Measurements from ENCODE around the gene PPP2R3A. TPM values are rescaled to one million over a fixed set of nuclear protein-coding genes. Genes with fewer than 3 reads are reported as not detected.

The PPP2R3A gene
- polyA plus RNA-seq, 1 donor (not counting 4 experiments of a cell fraction or from before 2014, with no cell fraction given): 11.1 TPM

DNA sequence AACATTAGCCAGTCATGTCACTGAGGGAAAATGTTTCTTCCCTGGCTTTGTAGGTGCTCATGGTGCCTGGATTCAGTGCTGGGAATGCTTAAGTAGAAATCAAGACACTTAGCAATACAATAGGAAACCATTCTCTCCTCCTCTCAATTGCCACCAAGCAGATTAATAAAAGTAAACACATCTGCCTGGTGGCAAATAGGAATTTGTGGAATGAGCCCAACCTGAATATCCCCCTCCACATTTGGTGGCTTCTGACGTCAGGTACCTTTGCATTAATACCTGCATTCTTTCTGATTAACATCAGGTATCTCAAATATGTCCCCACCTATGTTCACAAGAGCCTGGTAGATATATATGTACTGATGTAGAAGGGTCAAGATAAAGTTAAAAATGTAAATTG, 42.7 kb downstream of the PPP2R3A start:
- H3K27ac ChIP-seq (ENCODE audit: control insufficient read depth, insufficient read depth, low read length): no peak overlapping the region
- no peaks in the 10 kb centered on the region for H3K9me3 ChIP-seq (ENCODE audit: control insufficient read depth, low read depth, low read length)
- no peaks in the 10 kb centered on the region for H3K4me1 ChIP-seq (ENCODE audit: control insufficient read depth, extremely low read depth, insufficient read depth, low read length)
- dilution Hi-C loops (cut with MboI; ENCODE audit: extremely low pct_ligation_motif_present, low sequenced_read_pairs): no loop called here
- H3K9me1 ChIP-seq (ENCODE audit: control insufficient read depth, extremely low read depth, insufficient read depth, low read length): no peaks in the 10 kb centered on the region
- DNase-seq (ENCODE audit: low read depth, low spot score) (no peak), FAIRE-seq (no peak)
- H3K9ac ChIP-seq (ENCODE audit: control insufficient read depth, extremely low read depth, insufficient read depth, low read length): no peak overlapping the region
- no peaks in the 10 kb centered on the region for H4K20me1 ChIP-seq (ENCODE audit: control insufficient read depth, extremely low read depth, insufficient read depth, low read length)
- no peaks in the 10 kb centered on the region for H3K27me3 ChIP-seq (ENCODE audit: control insufficient read depth, extremely low read depth, insufficient read depth, low read length)
- no peak overlapping the region for H3K4me2 ChIP-seq (ENCODE audit: control insufficient read depth, extremely low read depth, insufficient read depth, low read depth, low read length)
- H2AFZ ChIP-seq (ENCODE audit: control insufficient read depth, low read length): no peak overlapping the region
- H3K79me2 ChIP-seq (ENCODE audit: control insufficient read depth, insufficient read depth, low read length): no peaks in the 10 kb centered on the region
- TF ChIP-seq, protein P1, sequence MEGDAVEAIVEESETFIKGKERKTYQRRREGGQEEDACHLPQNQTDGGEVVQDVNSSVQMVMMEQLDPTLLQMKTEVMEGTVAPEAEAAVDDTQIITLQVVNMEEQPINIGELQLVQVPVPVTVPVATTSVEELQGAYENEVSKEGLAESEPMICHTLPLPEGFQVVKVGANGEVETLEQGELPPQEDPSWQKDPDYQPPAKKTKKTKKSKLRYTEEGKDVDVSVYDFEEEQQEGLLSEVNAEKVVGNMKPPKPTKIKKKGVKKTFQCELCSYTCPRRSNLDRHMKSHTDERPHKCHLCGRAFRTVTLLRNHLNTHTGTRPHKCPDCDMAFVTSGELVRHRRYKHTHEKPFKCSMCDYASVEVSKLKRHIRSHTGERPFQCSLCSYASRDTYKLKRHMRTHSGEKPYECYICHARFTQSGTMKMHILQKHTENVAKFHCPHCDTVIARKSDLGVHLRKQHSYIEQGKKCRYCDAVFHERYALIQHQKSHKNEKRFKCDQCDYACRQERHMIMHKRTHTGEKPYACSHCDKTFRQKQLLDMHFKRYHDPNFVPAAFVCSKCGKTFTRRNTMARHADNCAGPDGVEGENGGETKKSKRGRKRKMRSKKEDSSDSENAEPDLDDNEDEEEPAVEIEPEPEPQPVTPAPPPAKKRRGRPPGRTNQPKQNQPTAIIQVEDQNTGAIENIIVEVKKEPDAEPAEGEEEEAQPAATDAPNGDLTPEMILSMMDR (optimal IDR thresholded peaks at IDR 0.05 in 1 of 3, IDR thresholded peaks at IDR 0.05 in 1 of 3, conservative IDR thresholded peaks at IDR 0.05 in 1 of 3; ENCODE audit: extremely low read depth in 1 of 3, insufficient read depth in 2 of 3, low read length in 3 of 3): no peak
- no peak for TF ChIP-seq EZH2 (IDR thresholded peaks at IDR 0.05; ENCODE audit: low read length)
- peaks cover 0 to 3% of the 10 kb centered on the region in 2 experiments for H3K36me3 ChIP-seq (ENCODE audit: control insufficient read depth in 2 of 2, extremely low read depth in 1 of 2, insufficient read depth in 2 of 2, low read length in 2 of 2)
- no peak overlapping the region for H3K4me3 ChIP-seq (ENCODE audit: control insufficient read depth in 2 of 3, extremely low read depth in 1 of 3, insufficient read depth in 2 of 3, low read depth in 1 of 3, low read length in 3 of 3)

DNA sequence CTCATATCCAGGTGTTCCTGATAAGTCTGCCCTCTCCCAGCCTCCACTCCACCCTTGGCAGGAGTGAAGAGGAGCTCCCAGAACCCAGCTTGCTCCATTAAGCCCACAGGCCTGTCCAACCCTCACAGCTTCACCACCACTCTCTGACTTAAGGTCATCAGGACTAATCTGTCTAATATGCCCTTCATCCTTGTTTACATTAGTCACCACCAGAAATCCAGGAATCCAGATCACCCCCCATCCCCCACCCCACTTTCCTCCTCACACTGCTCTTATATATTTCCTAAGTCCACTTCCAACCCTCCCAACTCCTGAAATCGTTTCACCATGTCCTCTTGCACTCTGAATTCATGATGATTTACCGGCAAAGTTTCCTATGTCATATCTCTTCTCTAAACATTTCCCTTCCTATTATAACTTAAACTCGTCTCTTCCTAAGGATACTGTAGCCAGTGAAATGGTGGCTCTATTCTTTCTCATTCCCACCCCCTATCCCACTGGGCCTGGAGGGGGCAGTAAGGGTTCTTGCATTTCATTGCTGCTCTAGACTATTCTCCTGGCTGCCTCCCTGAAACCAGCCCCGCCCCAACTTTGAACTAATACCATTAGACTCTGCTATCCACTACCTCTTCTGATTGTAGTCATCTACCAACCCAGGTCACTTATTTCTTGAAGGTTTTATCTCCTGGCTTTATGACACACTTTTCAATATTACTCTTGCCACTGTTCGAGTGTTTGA, 43.4 kb downstream of the PPP2R3A start:
- Histone ChIP-seq H4K20me1 (ENCODE audit: control insufficient read depth, extremely low read depth, insufficient read depth, low read length) (no peaks in the 10 kb centered on the region), H2AFZ (ENCODE audit: control insufficient read depth, low read length) (no peak overlapping the region), H3K36me3 (ENCODE audit: control insufficient read depth in 2 of 2, extremely low read depth in 1 of 2, insufficient read depth in 2 of 2, low read length in 2 of 2) (peaks cover 0 to 3% of the 10 kb centered on the region in 2 experiments), H3K79me2 (ENCODE audit: control insufficient read depth, insufficient read depth, low read length) (no peaks in the 10 kb centered on the region), H3K27ac (ENCODE audit: control insufficient read depth, insufficient read depth, low read length) (no peak overlapping the region), H3K27me3 (ENCODE audit: control insufficient read depth, extremely low read depth, insufficient read depth, low read length) (no peaks in the 10 kb centered on the region), H3K9me1 (ENCODE audit: control insufficient read depth, extremely low read depth, insufficient read depth, low read length) (no peaks in the 10 kb centered on the region), H3K9me3 (ENCODE audit: control insufficient read depth, low read depth, low read length) (no peaks in the 10 kb centered on the region), H3K4me2 (ENCODE audit: control insufficient read depth, extremely low read depth, insufficient read depth, low read depth, low read length) (no peak overlapping the region), H3K4me1 (ENCODE audit: control insufficient read depth, extremely low read depth, insufficient read depth, low read length) (no peaks in the 10 kb centered on the region), H3K9ac (ENCODE audit: control insufficient read depth, extremely low read depth, insufficient read depth, low read length) (no peak overlapping the region), H3K4me3 (ENCODE audit: control insufficient read depth in 2 of 3, extremely low read depth in 1 of 3, insufficient read depth in 2 of 3, low read depth in 1 of 3, low read length in 3 of 3) (no peak overlapping the region)
- no peak for FAIRE-seq
- no peak for TF ChIP-seq EZH2 (IDR thresholded peaks at IDR 0.05; ENCODE audit: low read length)
- TF ChIP-seq, protein P1 (optimal IDR thresholded peaks at IDR 0.05 in 1 of 3, IDR thresholded peaks at IDR 0.05 in 1 of 3, conservative IDR thresholded peaks at IDR 0.05 in 1 of 3; ENCODE audit: extremely low read depth in 1 of 3, insufficient read depth in 2 of 3, low read length in 3 of 3): no peak
- dilution Hi-C loops (cut with MboI; ENCODE audit: extremely low pct_ligation_motif_present, low sequenced_read_pairs): no loop called here
- DNase-seq (ENCODE audit: low read depth, low spot score): no peak
